ENCODE data around the gene ZACN. TPM values are rescaled to one million over a fixed set of nuclear protein-coding genes. Genes with fewer than 3 reads are reported as not detected.

ZACN gene
- total RNA-seq, 1 donor from 2014 or later, result not detected

- peaks cover 28% of the 10 kb centered on the region for H3K36me3 ChIP-seq
- H3K9me3 ChIP-seq, result no peaks in the 10 kb centered on the region
- H3K4me3 ChIP-seq, result no peak overlapping the region
- no peak for ATAC-seq
- peaks cover 30% of the 10 kb centered on the region for H3K4me1 ChIP-seq
- TF ChIP-seq, protein P1, sequence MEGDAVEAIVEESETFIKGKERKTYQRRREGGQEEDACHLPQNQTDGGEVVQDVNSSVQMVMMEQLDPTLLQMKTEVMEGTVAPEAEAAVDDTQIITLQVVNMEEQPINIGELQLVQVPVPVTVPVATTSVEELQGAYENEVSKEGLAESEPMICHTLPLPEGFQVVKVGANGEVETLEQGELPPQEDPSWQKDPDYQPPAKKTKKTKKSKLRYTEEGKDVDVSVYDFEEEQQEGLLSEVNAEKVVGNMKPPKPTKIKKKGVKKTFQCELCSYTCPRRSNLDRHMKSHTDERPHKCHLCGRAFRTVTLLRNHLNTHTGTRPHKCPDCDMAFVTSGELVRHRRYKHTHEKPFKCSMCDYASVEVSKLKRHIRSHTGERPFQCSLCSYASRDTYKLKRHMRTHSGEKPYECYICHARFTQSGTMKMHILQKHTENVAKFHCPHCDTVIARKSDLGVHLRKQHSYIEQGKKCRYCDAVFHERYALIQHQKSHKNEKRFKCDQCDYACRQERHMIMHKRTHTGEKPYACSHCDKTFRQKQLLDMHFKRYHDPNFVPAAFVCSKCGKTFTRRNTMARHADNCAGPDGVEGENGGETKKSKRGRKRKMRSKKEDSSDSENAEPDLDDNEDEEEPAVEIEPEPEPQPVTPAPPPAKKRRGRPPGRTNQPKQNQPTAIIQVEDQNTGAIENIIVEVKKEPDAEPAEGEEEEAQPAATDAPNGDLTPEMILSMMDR (IDR thresholded peaks at IDR 0.05), result no peak
- intact Hi-C loops (cut with DNase I), result no loop called here
- H3K27ac ChIP-seq, result no peak overlapping the region
- peaks cover 55% of the 10 kb centered on the region for H3K27me3 ChIP-seq (ENCODE audit: low read depth)
- no peak for DNase-seq
Measured at GRCh38 chr17:76079535-76079955, 563 bp downstream of the ZACN start.

GRCh38 chr17:76079956-76080767 lies 1.2 kb downstream of the ZACN start:
- TF ChIP-seq, protein P1 (IDR thresholded peaks at IDR 0.05), result no peak
- no peak for ATAC-seq
- Histone ChIP-seq H3K4me1 (peaks cover 24% of the 10 kb centered on the region), H3K9me3 (no peaks in the 10 kb centered on the region), H3K4me3 (no peak overlapping the region), H3K27ac (no peak overlapping the region), H3K36me3 (peaks cover 34% of the 10 kb centered on the region), H3K27me3 (ENCODE audit: low read depth) (peaks cover 49% of the 10 kb centered on the region)
- DNase-seq, result no peak
- intact Hi-C loops (cut with DNase I), result no loop called here

- H3K4me1 ChIP-seq, result peaks cover 18% of the 10 kb centered on the region
- intact Hi-C loops (cut with DNase I), result no loop called here
- DNase-seq, result no peak
- H3K4me3 ChIP-seq, result no peak overlapping the region
- TF ChIP-seq, protein P1 (IDR thresholded peaks at IDR 0.05), result no peak
- H3K9me3 ChIP-seq, result no peaks in the 10 kb centered on the region
- H3K36me3 ChIP-seq, result peaks cover 40% of the 10 kb centered on the region
- no peak for ATAC-seq
- H3K27me3 ChIP-seq (ENCODE audit: low read depth), result peaks cover 42% of the 10 kb centered on the region
- H3K27ac ChIP-seq, result no peak overlapping the region
Measured at GRCh38 chr17:76080768-76081287, 1.8 kb downstream of the ZACN start.

DNA sequence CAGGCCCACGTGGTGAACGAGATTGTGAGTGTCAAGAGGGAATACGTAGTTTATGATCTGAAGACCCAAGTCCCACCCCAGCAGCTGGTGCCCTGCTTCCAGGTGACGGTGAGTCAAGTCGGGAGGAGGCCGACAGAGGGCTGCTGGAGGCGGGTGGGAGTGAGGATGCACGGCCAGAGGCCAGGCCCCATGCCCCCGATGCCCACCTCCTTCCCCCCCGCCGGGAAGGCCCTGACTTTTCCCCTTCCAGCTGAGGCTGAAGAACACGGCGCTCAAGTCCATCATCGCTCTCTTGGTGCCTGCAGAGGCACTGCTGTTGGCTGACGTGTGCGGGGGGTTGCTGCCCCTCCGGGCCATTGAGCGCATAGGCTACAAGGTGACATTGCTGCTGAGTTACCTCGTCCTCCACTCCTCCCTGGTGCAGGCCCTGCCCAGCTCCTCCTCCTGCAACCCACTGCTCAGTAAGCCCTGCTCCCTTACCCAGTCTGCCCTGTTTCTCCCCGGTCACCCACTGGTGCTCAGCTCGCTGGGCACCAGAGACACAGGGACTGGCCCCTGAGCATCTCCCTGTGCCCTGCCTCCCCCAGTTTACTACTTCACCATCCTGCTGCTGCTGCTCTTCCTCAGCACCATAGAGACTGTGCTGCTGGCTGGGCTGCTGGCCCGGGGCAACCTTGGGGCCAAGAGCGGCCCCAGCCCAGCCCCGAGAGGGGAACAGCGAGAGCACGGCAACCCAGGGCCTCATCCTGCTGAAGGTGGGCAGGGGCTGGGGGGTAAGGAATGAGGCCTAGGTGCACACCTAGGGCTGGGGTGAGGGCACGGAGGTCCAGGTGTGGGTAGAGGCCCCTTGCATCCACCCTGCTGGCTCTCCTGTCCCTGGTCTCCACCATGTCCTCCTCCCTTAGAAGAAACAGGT lies 2.6 kb downstream of the ZACN start:
- H3K4me3 ChIP-seq, result no peak overlapping the region
- no peak for DNase-seq
- peaks cover 48% of the 10 kb centered on the region for H3K36me3 ChIP-seq
- TF ChIP-seq, protein P1 (IDR thresholded peaks at IDR 0.05), result no peak
- H3K27me3 ChIP-seq (ENCODE audit: low read depth), result peaks cover 35% of the 10 kb centered on the region
- ATAC-seq, result no peak
- H3K9me3 ChIP-seq, result no peaks in the 10 kb centered on the region
- peaks cover 10% of the 10 kb centered on the region for H3K4me1 ChIP-seq
- H3K27ac ChIP-seq, result no peak overlapping the region
- intact Hi-C loops (cut with DNase I), result no loop called here

Data from lower lobe of right lung (tissue), 2 donors.